Measurements from ENCODE around the gene CEP104.

GRCh38 chr1:3821447-3821846 is 35.6 kb downstream of the CEP104 start:
- TF ChIP-seq CTCF (IDR thresholded peaks at IDR 0.05 in 2 of 3, conservative IDR thresholded peaks at IDR 0.05 in 1 of 3; ENCODE audit: control insufficient read depth in 2 of 3, extremely low read depth in 1 of 3, insufficient read depth in 1 of 3, low read depth in 3 of 3, low read length in 3 of 3) (no peak), EZH2 (IDR thresholded peaks at IDR 0.05; ENCODE audit: borderline replicate concordance, control insufficient read depth, low read depth, low read length) (no peak)
